Heart left ventricle (tissue), 13 donors: ENCODE results near the gene SMC6.

Experiments used
- CTCF ChIP-seq, 12 donors: fragments of 200-600 bp; sonication (generic) in 4 of 12; IDR thresholded peaks; one replicate each; pipeline versions ENCODE4 v1.5.0 to v1.8.0; 2018 to 2022; ENCODE audit warnings: antibody characterized with exemption in 12 of 12, mild to moderate bottlenecking in 5 of 12
- POLR2A ChIP-seq, 2 donors: fragments of 450-650 bp; IDR thresholded peaks; one replicate each; pipeline ENCODE4 v1.6.1; 2017; ENCODE audit warnings: antibody characterized with exemption in 2 of 2, mild to moderate bottlenecking in 2 of 2, moderate library complexity in 2 of 2
- donor health status: ischemic (EF 13 %, LVEDD 7.1; RV severe dilation, severe dysfunction).
- donor health status: DM: no; HTN: yes; CAD: no.
- donor health status: DM: no; HTN: no; CAD: no.
- donor health status: ischemic (EF 25% LVEDD 6.9; RV normal size, moderate dysfunction).
- donor health status: ischemic (EF 25% LVEDD 5.7; RV mildly dilated, moderate dysfunction).
- donor health status: ischemic (EF 35%, LVEDD 5.7; RV mildly dilated, moderate dysfunction).
- donor health status: nonischemic (EF 11% LVEDD 7.7; RV severe dilation, severe dysfunction).
- donor health status: DM: yes; HTN: yes; CAD: no.
- donor health status: PGD.
- donor health status: ischemic (EF 29% LVEDD 5.4; RV normal size, mild dysfunction).
- donor health status: nonischemic (EF 23%, LVEDD 6.1; RV moderate dilation, normal function).

DNA sequence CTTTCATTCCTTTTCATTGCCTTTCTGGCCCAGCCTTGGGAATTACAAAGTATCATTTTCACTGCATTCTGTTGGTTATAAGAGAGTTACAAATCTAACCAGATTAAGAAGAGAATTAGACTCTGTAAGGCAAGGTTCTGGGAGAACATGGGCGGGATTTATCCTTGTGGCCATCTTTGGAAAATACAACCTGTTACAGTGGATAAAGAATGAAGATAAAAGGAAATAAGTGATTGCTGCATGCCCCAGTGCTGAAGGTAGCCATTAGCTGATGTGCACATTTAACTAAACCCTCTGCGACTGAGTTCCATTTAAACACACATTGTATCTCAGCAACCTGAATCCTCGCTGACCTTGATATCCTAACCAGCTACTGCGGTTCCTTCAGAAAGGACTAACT lies 93.4 kb downstream of the SMC6 start:
- no peak for TF ChIP-seq CTCF (IDR thresholded peaks at IDR 0.05)
- no peak for TF ChIP-seq POLR2A (IDR thresholded peaks at IDR 0.05)
